ENCODE results near the gene PRPF8.
"Not testable (repeated sequence)": the region's sequence is repeated elsewhere in the genome, so short reads cannot be mapped to it uniquely, and the experiment has no call there.

The PRPF8 gene

DNA sequence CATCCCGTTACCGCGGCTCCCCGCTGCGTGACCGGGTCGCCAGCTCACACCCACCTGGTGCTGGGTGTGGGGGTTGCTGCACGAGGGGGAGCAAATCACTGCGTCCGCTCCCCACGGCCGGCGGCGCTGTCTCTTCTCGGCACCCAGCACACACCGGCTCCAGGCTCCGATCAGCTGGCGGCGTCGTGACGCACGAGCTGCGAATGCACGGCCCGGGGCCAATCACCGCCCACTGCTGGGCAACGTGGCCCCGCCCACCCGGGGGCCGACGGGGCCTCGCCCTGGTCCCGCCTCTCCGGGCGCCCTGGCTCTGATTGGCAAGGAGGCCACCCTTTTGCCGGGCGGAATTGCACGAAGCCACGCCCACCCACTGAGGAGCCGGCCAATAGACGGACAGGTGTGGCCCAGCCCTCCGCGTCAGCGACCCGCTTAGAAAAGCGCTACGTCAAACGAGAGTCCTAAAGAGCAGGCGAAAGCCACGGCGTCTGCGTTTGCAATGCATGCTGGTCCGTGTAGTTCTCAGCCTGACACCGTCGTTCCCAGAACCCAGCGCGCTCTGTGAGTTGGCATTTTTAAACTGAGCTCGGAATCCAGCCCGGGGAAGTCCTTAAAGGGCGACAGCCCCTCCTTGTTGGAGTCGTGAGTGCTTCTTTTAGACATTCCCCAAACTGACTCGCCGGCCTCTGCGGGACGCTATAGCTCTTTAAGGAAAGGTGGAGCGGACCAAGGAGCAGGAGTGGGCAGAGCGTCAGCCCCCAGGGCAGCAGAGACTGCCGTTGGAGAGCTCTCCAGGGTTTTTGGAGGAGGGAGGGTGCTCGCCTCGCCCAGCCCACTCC lies 31.6 kb upstream of the PRPF8 start:
- peak; percentile 100 for DNase-seq (ENCODE audit: low read depth)

- no peak for DNase-seq (ENCODE audit: low read depth)
Measured at GRCh38 chr17:1715803-1716075, 31.1 kb upstream of the PRPF8 start.

- DNase-seq (ENCODE audit: low read depth): no peak
Measured at GRCh38 chr17:1714980-1715802, 30.5 kb upstream of the PRPF8 start.

DNA sequence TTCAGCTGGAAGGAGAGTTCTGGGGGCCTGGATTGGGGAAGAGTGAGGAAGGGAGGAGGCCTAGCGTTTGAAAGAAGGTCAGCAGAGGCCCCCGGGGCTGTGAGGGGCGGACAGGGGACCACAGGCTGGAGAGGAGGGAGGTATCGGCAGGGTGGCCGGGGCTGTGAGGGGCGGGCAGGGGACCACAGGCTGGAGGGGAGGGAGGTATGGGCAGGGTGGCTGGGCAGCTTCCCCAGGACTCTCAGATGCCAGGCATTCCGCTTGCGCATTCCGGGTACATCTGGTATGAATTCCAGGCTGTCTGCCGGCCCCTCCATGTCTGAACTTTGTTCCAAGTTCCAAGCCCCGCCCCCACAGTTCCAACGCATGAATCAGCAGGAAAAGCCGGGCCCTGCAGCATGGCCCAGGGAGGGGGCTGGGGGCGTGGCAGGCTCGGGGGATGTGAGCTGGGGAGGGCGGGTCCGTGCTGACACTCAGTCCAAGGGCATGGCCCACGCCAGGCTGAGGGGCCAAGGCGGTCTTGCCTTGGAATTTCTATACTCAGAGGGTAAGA lies 29.8 kb upstream of the PRPF8 start:
- DNase-seq (ENCODE audit: low read depth): peak; percentile 89

DNA sequence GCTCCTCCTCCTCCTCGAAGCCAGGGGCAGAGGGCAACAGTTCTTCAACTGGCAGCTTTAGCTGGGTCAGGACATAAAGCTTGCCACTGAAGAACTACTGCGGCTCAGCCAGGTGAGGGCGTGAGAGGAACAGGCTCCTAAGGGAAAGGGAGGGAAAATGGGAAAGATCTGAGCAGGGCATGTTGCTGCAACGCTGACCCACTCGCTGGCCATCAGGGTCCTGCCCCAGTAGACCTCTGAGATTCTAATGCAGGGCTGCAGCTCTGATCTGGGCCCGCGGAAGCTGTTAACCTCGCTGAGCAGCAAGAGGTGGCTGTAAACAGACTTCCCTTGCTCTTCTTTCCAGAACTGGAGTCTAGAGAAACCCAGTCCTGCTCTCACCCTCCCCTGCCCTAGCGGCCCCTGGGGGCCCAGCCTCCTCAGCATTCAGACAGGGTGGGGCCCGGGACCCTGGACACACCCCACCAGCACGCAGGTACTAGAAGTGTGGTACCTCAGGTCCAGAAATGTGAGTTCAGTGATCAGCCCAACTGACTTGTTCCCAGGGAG lies 29.3 kb upstream of the PRPF8 start:
- no peak for DNase-seq (ENCODE audit: low read depth)

GRCh38 chr17:1713160-1713877 lies 28.7 kb upstream of the PRPF8 start:
- no peak for DNase-seq (ENCODE audit: low read depth)

DNA sequence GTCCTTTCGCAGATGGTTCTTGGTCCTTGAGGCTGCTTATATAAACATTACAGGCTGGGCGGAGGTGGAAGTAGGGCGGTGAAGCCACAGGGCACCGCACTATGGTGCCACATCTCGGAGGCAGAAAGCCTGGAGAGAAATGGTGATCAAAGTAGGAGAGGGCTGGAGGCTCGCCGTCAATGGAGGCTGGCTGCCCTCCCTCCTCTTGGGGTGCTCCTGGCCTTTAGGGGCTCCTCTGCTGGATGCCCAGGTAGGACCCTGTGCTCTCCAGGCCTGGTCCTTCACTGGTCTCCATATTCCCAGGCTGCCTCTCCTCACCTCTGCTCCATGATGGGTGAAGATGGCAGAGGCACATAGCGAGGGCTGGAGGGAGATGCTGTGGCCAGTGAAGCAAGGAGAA lies 27.6 kb upstream of the PRPF8 start:
- no peak for DNase-seq (ENCODE audit: low read depth)

- DNase-seq (ENCODE audit: low read depth): no peak
Measured at GRCh38 chr17:1711804-1712203, 27.1 kb upstream of the PRPF8 start.

GRCh38 chr17:1710807-1711553 lies 26.3 kb upstream of the PRPF8 start:
- no peak for DNase-seq (ENCODE audit: low read depth)

- no peak for DNase-seq (ENCODE audit: low read depth)
Measured at GRCh38 chr17:1709971-1710806, 25.5 kb upstream of the PRPF8 start, which contains the start of gene TLCD2. TLCD2 (minus strand) TSS chr17:1710377; CDS start chr17:1710242, 135 bp downstream.

DNA sequence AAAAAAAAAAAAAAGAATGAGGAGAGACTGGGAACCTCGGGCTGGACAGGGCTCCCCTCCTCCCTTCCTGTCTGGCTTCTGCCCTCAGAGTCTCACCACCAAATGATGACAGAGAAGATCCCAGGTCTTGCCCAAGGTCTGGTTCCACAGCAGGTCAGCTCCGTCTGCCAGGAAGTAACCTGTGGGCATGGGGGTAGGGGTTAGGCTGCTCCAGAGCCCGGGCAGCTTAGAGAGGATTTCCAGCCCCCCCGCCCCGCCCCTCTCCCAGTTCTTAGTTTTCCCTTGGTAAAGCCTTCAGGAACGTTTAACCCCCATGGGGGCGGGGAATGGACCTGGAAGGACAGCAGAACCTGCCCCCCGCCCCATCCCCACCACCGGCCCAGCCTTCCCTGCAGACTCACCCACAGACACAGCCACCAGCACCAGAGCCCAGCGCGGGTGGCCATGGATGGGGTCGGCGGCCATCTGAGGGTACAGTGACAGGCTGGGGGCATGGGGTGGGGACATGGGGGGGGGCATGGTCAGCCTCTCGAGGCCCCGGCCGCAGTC lies 24.8 kb upstream of the PRPF8 start:
- DNase-seq (ENCODE audit: low read depth): no peak

- not testable (repeated sequence) for DNase-seq (ENCODE audit: low read depth)
Measured at GRCh38 chr17:1708791-1709346, 24.2 kb upstream of the PRPF8 start.

GRCh38 chr17:1707107-1707506 lies 22.4 kb upstream of the PRPF8 start:
- no peak for DNase-seq (ENCODE audit: low read depth)

DNA sequence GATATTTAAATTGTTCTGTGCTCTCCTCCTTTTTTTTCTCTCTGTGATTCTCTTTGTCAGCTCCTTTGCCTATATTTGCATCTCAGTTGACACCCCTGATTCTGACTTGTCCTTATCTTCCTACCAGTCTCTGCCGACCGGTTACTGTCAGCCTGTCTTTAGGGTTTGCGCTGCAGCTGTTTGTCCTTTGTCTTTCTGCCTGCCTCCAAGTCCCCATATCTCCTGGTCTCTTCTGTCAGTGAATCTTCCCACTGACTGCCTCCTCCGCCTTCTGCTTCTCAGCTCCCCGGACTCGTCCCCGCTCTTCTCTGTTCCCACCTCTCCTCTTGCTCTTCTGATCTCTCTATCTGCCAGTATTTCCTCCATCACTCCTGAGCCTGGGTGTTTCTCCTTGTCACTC lies 20.3 kb upstream of the PRPF8 start:
- DNase-seq (ENCODE audit: low read depth): no peak

DNA sequence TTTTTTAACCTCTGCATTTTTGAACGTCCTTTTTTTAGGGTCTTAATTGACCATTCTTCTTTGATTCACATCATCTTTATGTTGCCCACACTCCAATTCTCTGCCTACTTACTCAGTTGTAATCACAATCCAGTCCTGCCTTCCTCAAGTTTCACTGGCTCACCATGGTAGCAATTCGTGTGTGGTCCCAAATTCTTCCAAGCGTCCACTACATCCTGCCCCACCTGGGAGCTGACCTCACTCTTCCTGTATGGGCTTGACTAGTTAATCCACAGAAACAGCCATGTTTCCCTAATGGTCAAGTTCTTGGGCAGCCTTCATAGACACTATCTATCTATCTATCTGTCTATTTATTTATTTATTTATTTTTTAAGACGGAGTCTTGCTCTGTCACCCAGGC lies 18.4 kb upstream of the PRPF8 start:
- DNase-seq (ENCODE audit: low read depth): no peak

DNA sequence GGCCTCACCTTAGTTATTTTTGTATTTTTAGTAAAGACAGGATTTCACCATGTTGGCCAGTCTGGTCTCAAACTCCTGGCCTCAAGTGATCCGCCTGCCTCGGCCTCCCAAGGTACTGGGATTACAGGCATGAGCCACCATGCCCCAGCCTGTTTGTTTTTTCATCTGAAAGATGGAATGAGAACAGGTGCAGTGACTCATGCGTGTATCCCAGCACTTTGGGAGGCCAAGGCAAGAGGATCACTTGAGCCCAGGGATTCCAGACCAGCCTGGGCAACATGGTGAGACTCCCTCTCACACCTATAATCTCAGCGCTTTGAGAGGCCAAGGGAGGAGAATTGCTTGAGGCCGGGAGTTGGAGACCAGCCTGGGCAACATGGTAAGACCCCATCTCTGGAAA lies 15.2 kb upstream of the PRPF8 start:
- not testable (repeated sequence) for DNase-seq (ENCODE audit: low read depth)

GRCh38 chr17:1697681-1698080 lies 13.0 kb upstream of the PRPF8 start:
- DNase-seq (ENCODE audit: low read depth): no peak

GRCh38 chr17:1695365-1695764 lies 10.7 kb upstream of the PRPF8 start:
- DNase-seq (ENCODE audit: low read depth): no peak

DNA sequence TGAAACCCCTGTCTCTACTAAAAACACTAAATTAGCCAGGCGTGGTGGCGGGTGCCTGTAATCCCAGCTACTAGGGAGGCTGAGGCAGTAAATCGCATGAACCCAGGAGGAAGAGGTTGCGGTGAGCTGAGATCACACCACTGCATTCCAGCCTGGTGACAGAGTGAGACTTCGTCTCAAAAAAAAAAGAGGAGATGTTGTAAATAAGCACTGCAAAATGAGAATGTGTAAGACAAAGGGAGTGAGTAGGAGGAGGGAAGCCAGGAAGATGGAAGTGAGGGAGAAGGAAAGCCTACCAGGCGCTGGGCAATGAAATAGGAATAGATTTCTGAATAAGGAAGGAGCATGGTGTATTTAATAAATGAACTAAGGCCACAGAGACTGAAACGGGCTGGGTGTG lies 8.7 kb upstream of the PRPF8 start:
- no peak for DNase-seq (ENCODE audit: low read depth)
